Small intestine (tissue), 7 donors: ENCODE results near the gene WDR38. TPM values are rescaled to one million over a fixed set of nuclear protein-coding genes. Genes with fewer than 3 reads are reported as not detected.

Experiments
- DNase-seq, 2 donors: peaks; one replicate each; pipeline versions ENCODE4 v3.0.0 to v3.0.0-alpha.2; 2013
- FAIRE-seq: peaks from 2 replicates; lab custom pipeline; 2012; peaks lifted over from hg19 to GRCh38; lab: Jason Lieb, UNC
- H3K27ac ChIP-seq, 3 donors: one replicate each; pipeline ENCODE4 v1.5.1; 2013; ENCODE audit warnings: low read length in 2 of 3, mild to moderate bottlenecking in 2 of 3, control low read depth in 1 of 3, inconsistent platforms in 1 of 3, low read depth in 1 of 3, moderate library complexity in 1 of 3
- H3K27me3 ChIP-seq, 3 donors: one replicate each; pipeline ENCODE4 v1.6.1; 2013; ENCODE audit warnings: low read length in 3 of 3, inconsistent platforms in 1 of 3; ENCODE audit not compliant: control insufficient read depth in 3 of 3, insufficient read depth in 3 of 3
- H3K36me3 ChIP-seq, 3 donors: one replicate each; pipeline ENCODE4 v1.6.1; 2013; ENCODE audit warnings: low read length in 3 of 3, inconsistent platforms in 1 of 3, low read depth in 1 of 3, mild to moderate bottlenecking in 1 of 3, moderate library complexity in 1 of 3; ENCODE audit not compliant: control insufficient read depth in 3 of 3, insufficient read depth in 2 of 3
- H3K4me1 ChIP-seq, 3 donors: one replicate each; pipeline ENCODE4 v1.6.1; 2013; ENCODE audit warnings: low read length in 2 of 3, inconsistent platforms in 1 of 3, low read depth in 1 of 3, mild to moderate bottlenecking in 1 of 3, moderate library complexity in 1 of 3; ENCODE audit not compliant: control insufficient read depth in 3 of 3, insufficient read depth in 2 of 3
- H3K4me3 ChIP-seq, 3 donors: one replicate each; pipeline ENCODE4 v1.5.1; 2013; ENCODE audit warnings: low read length in 3 of 3, control low read depth in 1 of 3, inconsistent platforms in 1 of 3, low read depth in 1 of 3, mild to moderate bottlenecking in 1 of 3, moderate library complexity in 1 of 3
- H3K9me3 ChIP-seq, 2 donors: one replicate each; pipeline ENCODE4 v1.6.1; 2013; ENCODE audit warnings: low read depth in 1 of 2, low read length in 1 of 2; ENCODE audit not compliant: control insufficient read depth in 2 of 2, insufficient read depth in 1 of 2
- WGBS, 3 donors: extraction: QIAGEN DNeasy Blood & Tissue Kit; methylation state at CpG; one replicate each; pipeline ENCODE4 v1.1.7; 2013; 5-methylcytosine and 5-hydroxymethylcytosine counted together
- polyA plus RNA-seq, 4 donors: library from polyadenylated mRNA; stranded (reverse) in 3 of 4; unstranded in 1 of 4; fragments of 200-250 nt in 3 of 4; fragments of 120-200 nt in 1 of 4; gene quantifications; one replicate each; pipeline versions ENCODE4 v1.2.1 to v1.2.3, GENCODE V29; 2013
- donor health status: healthy with polysubstance abuse.
- donor health status: control.
- donor health status: control.
- donor health status: Bipolar disorder and iron deficiency.
- donor health status: healthy.

WDR38 gene
- polyA plus RNA-seq, 4 donors: not detected

GRCh38 chr9:124852121-124852828 lies 985 bp upstream of the WDR38 start:
- peaks cover 0 to 22% (median 3%) of the 10 kb centered on the region in 3 donors for H3K36me3 ChIP-seq
- H3K27me3 ChIP-seq: no peaks in the 10 kb centered on the region
- 64 to 75% (median 70%) methylated on average over 13 of the region's 13 CpGs for WGBS, 3 donors
- FAIRE-seq: no peak
- DNase-seq: no peak
- no peak overlapping the region for H3K27ac ChIP-seq
- peaks cover 0 to 8% (median 3%) of the 10 kb centered on the region in 3 donors for H3K4me1 ChIP-seq
- H3K4me3 ChIP-seq: peak overlapping the region in 1 of 3 donors; percentile 25
- no peaks in the 10 kb centered on the region for H3K9me3 ChIP-seq

DNA sequence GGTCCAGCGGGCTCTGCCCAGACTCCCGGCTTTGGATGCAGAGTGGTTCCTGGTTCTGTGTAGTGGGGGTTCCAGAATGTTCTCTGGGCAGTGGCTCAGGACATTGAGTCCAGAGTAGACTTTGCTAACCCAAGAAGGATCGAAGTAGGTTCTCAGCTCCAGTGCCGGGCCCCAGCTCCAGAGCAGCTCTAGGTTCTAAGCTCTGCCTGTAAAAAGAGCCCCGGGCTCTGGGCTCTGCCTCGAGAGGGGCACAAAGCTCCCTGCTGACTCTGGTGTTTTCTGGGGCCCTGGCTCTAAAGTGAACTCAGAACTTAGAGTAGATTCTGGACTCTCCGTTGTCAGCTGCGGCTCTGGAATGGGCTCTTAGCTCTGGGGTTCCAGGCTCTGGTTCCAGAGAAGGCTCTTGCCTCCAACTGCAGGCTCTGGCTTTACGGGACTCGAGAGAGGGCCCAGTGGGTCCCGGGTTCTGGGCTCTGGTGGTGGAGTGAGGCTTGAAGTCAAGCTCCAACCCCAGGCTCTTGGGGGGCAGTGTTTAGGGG lies 414 bp downstream of the WDR38 start:
- Histone ChIP-seq H3K4me1 (peaks cover 0 to 8% (median 3%) of the 10 kb centered on the region in 3 donors), H3K27ac (peak overlapping the region in 1 of 3 donors; percentile 17), H3K9me3 (no peaks in the 10 kb centered on the region), H3K27me3 (no peaks in the 10 kb centered on the region), H3K4me3 (peak overlapping the region in 1 of 3 donors; percentile 46), H3K36me3 (peaks cover 5 to 36% (median 14%) of the 10 kb centered on the region in 3 donors)
- FAIRE-seq (no peak), DNase-seq (no peak)
- WGBS, 3 donors: 55 to 67% (median 57%) methylated on average over 11 of the region's 11 CpGs

- Histone ChIP-seq H3K27me3 (no peaks in the 10 kb centered on the region), H3K27ac (no peak overlapping the region), H3K4me3 (no peak overlapping the region), H3K36me3 (peaks cover 5 to 41% (median 19%) of the 10 kb centered on the region in 3 donors), H3K4me1 (peaks cover 0 to 9% (median 3%) of the 10 kb centered on the region in 3 donors), H3K9me3 (no peaks in the 10 kb centered on the region)
- DNase-seq: no peak
- FAIRE-seq: no peak
- WGBS, 3 donors: 78 to 88% (median 82%) methylated on average over 8 of the region's 8 CpGs
Observed at GRCh38 chr9:124854161-124854560, 901 bp downstream of the WDR38 start.

DNA sequence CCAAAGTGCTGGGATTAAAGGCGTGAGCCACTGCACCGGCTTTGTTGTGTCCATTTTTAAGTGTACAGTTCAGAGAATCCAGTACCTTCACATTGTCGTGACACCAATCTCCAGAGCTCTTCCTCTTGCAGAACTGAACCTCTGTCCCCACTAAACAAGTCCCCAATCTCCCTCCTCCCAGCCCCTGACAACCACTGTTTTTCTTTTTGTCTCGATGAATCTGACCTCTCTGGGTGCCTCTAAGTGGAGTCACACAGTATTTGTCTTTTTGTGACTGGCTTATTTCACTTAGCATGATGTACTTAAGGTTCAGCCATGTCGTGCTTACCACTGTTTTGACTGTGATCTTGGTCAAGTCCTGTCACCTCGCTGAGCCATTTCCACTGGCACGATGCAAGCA lies 1.6 kb downstream of the WDR38 start:
- H3K27ac ChIP-seq: no peak overlapping the region
- H3K4me3 ChIP-seq: no peak overlapping the region
- DNase-seq: no peak
- H3K4me1 ChIP-seq: peaks cover 0 to 16% (median 3%) of the 10 kb centered on the region in 3 donors
- no peak for FAIRE-seq
- WGBS, 3 donors: 55 to 59% (median 56%) methylated on average over 7 of the region's 7 CpGs
- H3K36me3 ChIP-seq: peaks cover 5 to 47% (median 24%) of the 10 kb centered on the region in 3 donors
- no peaks in the 10 kb centered on the region for H3K9me3 ChIP-seq
- no peaks in the 10 kb centered on the region for H3K27me3 ChIP-seq

GRCh38 chr9:124855566-124855943 lies 2.3 kb downstream of the WDR38 start:
- FAIRE-seq: no peak
- Histone ChIP-seq H3K4me3 (no peak overlapping the region), H3K36me3 (peaks cover 5 to 55% (median 29%) of the 10 kb centered on the region in 3 donors), H3K4me1 (peaks cover 0 to 23% (median 3%) of the 10 kb centered on the region in 3 donors), H3K27me3 (no peaks in the 10 kb centered on the region), H3K9me3 (no peaks in the 10 kb centered on the region), H3K27ac (no peak overlapping the region)
- WGBS, 3 donors: 82 to 87% (median 85%) methylated on average over 18 of the region's 18 CpGs
- DNase-seq: no peak

- no peak for FAIRE-seq
- WGBS, 3 donors: 62 to 73% (median 69%) methylated on average over 15 to 16 of the region's 16 CpGs
Observed at GRCh38 chr9:124855944-124856765, 2.9 kb downstream of the WDR38 start.

GRCh38 chr9:124857533-124858162 lies 4.4 kb downstream of the WDR38 start:
- Histone ChIP-seq H3K9me3 (no peaks in the 10 kb centered on the region), H3K36me3 (peaks cover 5 to 65% (median 29%) of the 10 kb centered on the region in 3 donors), H3K4me3 (no peak overlapping the region), H3K27ac (no peak overlapping the region), H3K4me1 (peaks cover 0 to 24% (median 2%) of the 10 kb centered on the region in 3 donors), H3K27me3 (no peaks in the 10 kb centered on the region)
- DNase-seq (no peak), FAIRE-seq (no peak)
- 85 to 89% (median 86%) methylated on average over 24 of the region's 24 CpGs for WGBS, 3 donors

More at GRCh38 chr9:124855944-124856765, 2.9 kb downstream of the WDR38 start:
- H3K27me3 ChIP-seq: no peaks in the 10 kb centered on the region
- H3K4me1 ChIP-seq: peaks cover 0 to 29% (median 3%) of the 10 kb centered on the region in 3 donors
- no peak for DNase-seq
- H3K4me3 ChIP-seq: no peak overlapping the region
- H3K27ac ChIP-seq: no peak overlapping the region
- H3K9me3 ChIP-seq: no peaks in the 10 kb centered on the region
- peaks cover 5 to 61% (median 29%) of the 10 kb centered on the region in 3 donors for H3K36me3 ChIP-seq
